Measurements from ENCODE around the gene TBC1D2B.

- TF ChIP-seq CTCF (IDR thresholded peaks at IDR 0.05 in 8 of 11, conservative IDR thresholded peaks at IDR 0.05 in 3 of 11) (no peak), POLR2AphosphoS5 (IDR thresholded peaks at IDR 0.05) (no peak), POLR2A (IDR thresholded peaks at IDR 0.05) (no peak)
Observed at GRCh38 chr15:78080088-78080460, 2.6 kb upstream of the TBC1D2B start.

Data from spleen (tissue), 7 donors.